Measurements from ENCODE around the gene GNAO1.

Gene GNAO1

GRCh38 chr16:56353054-56353921 is 162.0 kb downstream of the GNAO1 start:
- TF ChIP-seq CTCF (IDR thresholded peaks at IDR 0.05; ENCODE audit: low read depth, low read length, missing control alignments) = no peak
- H3K4me3 ChIP-seq (ENCODE audit: low read depth, low read length) = no peak overlapping the region
- no peak for DNase-seq (ENCODE audit: low read depth)

- no peak for DNase-seq (ENCODE audit: low read depth)
- no peak for TF ChIP-seq CTCF (IDR thresholded peaks at IDR 0.05; ENCODE audit: low read depth, low read length, missing control alignments)
- no peak overlapping the region for H3K4me3 ChIP-seq (ENCODE audit: low read depth, low read length)
Measured at GRCh38 chr16:56354016-56354415, 162.7 kb downstream of the GNAO1 start.

- TF ChIP-seq CTCF (IDR thresholded peaks at IDR 0.05; ENCODE audit: low read depth, low read length, missing control alignments) = no peak
- DNase-seq (ENCODE audit: low read depth) = no peak
- H3K4me3 ChIP-seq (ENCODE audit: low read depth, low read length) = no peak overlapping the region
Measured at GRCh38 chr16:56354746-56355145, 163.5 kb downstream of the GNAO1 start.

- no peak for DNase-seq (ENCODE audit: low read depth)
- no peak for TF ChIP-seq CTCF (IDR thresholded peaks at IDR 0.05; ENCODE audit: low read depth, low read length, missing control alignments)
- H3K4me3 ChIP-seq (ENCODE audit: low read depth, low read length) = no peak overlapping the region
Measured at GRCh38 chr16:56355221-56355620, 163.9 kb downstream of the GNAO1 start.

GRCh38 chr16:56355786-56356275 is 164.5 kb downstream of the GNAO1 start:
- peak overlapping the region; percentile 63; the same call in 1 of the 2 replicates for H3K4me3 ChIP-seq (ENCODE audit: low read depth, low read length)
- no peak for DNase-seq (ENCODE audit: low read depth)
- TF ChIP-seq CTCF (IDR thresholded peaks at IDR 0.05; ENCODE audit: low read depth, low read length, missing control alignments) = no peak

- H3K4me3 ChIP-seq (ENCODE audit: low read depth, low read length) = peak overlapping the region; percentile 63
- peak; percentile 86 for TF ChIP-seq CTCF (IDR thresholded peaks at IDR 0.05; ENCODE audit: low read depth, low read length, missing control alignments)
- peak; percentile 53 for DNase-seq (ENCODE audit: low read depth)
Measured at GRCh38 chr16:56356276-56357240, 165.3 kb downstream of the GNAO1 start.

Data from GM12864 (cell line).